Keratinocyte (primary cell): ENCODE data around the gene ADAMTS13.

Experiments
- CTCF ChIP-seq, 3 experiments: IDR thresholded peaks in 1 of 3; conservative IDR thresholded peaks in 1 of 3; optimal IDR thresholded peaks in 1 of 3; 2 replicates in 2 of 3; 3 replicates in 1 of 3; pipeline versions ENCODE3 to v1.5.1; 2011; ENCODE audit warnings: low read length in 3 of 3, mild to moderate bottlenecking in 3 of 3, moderate library complexity in 2 of 3, control low read depth in 1 of 3, inconsistent platforms in 1 of 3; ENCODE audit not compliant: insufficient read depth in 2 of 3; ENCODE audit errors: extremely low read depth in 1 of 3
- EZH2 ChIP-seq: IDR thresholded peaks from one replicate; pipeline ENCODE4 v1.6.1; 2012; ENCODE audit warnings: inconsistent platforms, mild to moderate bottlenecking, low read length, moderate library complexity

DNA sequence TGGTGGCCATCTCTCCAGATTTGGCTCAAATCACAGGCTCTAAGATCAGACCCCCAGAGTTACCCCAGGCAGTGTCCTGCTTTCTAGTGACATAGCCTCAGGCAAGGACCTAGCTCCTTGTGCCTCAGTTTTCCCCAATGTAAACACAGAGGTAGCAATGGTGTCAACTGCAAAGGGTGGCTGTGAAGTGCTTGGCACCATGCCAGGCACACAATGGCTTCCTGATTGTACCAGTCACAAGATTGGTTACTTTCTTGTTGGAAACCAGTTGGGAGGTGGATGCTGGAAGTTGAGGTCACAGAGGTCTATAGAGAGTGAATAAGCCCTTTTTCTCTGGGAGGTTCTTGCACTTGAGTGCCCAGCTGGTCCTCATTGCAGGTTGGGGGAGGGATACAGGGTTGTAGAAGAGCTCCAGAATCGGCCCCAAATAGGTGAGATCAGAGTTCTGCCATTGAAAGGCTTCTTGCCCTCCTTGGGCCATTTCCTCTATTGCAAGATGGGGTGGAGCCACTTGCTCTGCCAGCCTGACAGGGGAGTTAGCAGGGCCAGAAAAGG, 43.7 kb upstream of the ADAMTS13 start:
- no peak for TF ChIP-seq CTCF (optimal IDR thresholded peaks at IDR 0.05 in 1 of 3, IDR thresholded peaks at IDR 0.05 in 1 of 3, conservative IDR thresholded peaks at IDR 0.05 in 1 of 3; ENCODE audit: extremely low read depth in 1 of 3, insufficient read depth in 2 of 3, low read length in 3 of 3)
- no peak for TF ChIP-seq EZH2
